HEK293 (cell line): ENCODE data around the gene TGFBI.

ENCODE experiments used
- CTCF ChIA-PET: fragments of 350-600 bp; formaldehyde crosslinking; extraction: SDS; loops from one replicate; lab custom pipeline; 2021; ENCODE audit warnings: antibody characterized with exemption; lab: Yijun Ruan, JAX
- POLR2A ChIA-PET: fragments of 300-600 bp; formaldehyde crosslinking; extraction: SDS; loops from one replicate; lab custom pipeline; 2020; ENCODE audit warnings: antibody characterized with exemption, inconsistent platforms; lab: Yijun Ruan, JAX
- H3K27ac ChIP-seq: fragments of 200-500 bp; sonication (Bioruptor generic); 2 replicates; pipeline ENCODE4 v1.5.1; 2014; ENCODE audit warnings: low read depth, low read length, control low read depth, inconsistent platforms; ENCODE audit errors: extremely low read depth
- H3K36me3 ChIP-seq, 2 experiments: fragments of 200-500 bp in 1 of 2; sonication (Bioruptor generic) in 1 of 2; 1 replicate in 1 of 2; 2 replicates in 1 of 2; pipeline ENCODE4 v1.5.1; 2014 to 2017; ENCODE audit warnings: inconsistent platforms in 2 of 2, low read length in 2 of 2; ENCODE audit not compliant: control insufficient read depth in 2 of 2, insufficient read depth in 1 of 2
- H3K4me1 ChIP-seq: fragments of 200-500 bp; sonication (Bioruptor generic); 2 replicates; pipeline ENCODE4 v1.5.1; 2014; ENCODE audit warnings: mild to moderate bottlenecking, low read length, inconsistent platforms; ENCODE audit not compliant: control insufficient read depth, insufficient read depth
- H3K4me3 ChIP-seq: 2 replicates; pipeline ENCODE4 v1.5.1; 2011; ENCODE audit warnings: low read depth, mild to moderate bottlenecking, control low read depth, low read length, moderate library complexity
- H3K9me3 ChIP-seq: fragments of 200-500 bp; sonication (Bioruptor generic); 2 replicates; pipeline ENCODE4 v1.5.1; 2014; ENCODE audit warnings: low read depth, low read length, inconsistent platforms; ENCODE audit not compliant: control insufficient read depth, insufficient read depth
- GLI2 ChIP-seq: fragments of 450-650 bp; formaldehyde crosslinking; IDR thresholded peaks from 2 replicates; pipeline ENCODE4; 2017; ENCODE audit warnings: missing biosample characterization, missing genetic modification characterization, low read depth, borderline replicate concordance
- KLF7 ChIP-seq: fragments of 450-650 bp; formaldehyde crosslinking; IDR thresholded peaks from 2 replicates; pipeline ENCODE4 v1.5.1; 2016; ENCODE audit warnings: missing biosample characterization, missing genetic modification characterization, borderline replicate concordance
- PRDM1 ChIP-seq: fragments of 450-650 bp; formaldehyde crosslinking; IDR thresholded peaks from 2 replicates; pipeline ENCODE4; 2016; ENCODE audit warnings: missing biosample characterization, missing genetic modification characterization
- RBAK ChIP-seq: fragments of 450-650 bp; formaldehyde crosslinking; IDR thresholded peaks from 2 replicates; pipeline ENCODE4 v1.5.1; 2016; ENCODE audit warnings: missing biosample characterization, missing genetic modification characterization
- SETDB1 ChIP-seq: IDR thresholded peaks from one replicate; pipeline ENCODE4 v1.6.1; 2017; ENCODE audit warnings: mild to moderate bottlenecking, low read length, moderate library complexity, mixed read lengths; ENCODE audit not compliant: insufficient read length
- SP3 ChIP-seq: fragments of 450-650 bp; formaldehyde crosslinking; IDR thresholded peaks from 2 replicates; pipeline ENCODE4 v1.5.1; 2016; ENCODE audit warnings: missing biosample characterization, missing genetic modification characterization
- SP7 ChIP-seq: fragments of 450-650 bp; formaldehyde crosslinking; IDR thresholded peaks from 2 replicates; pipeline ENCODE4 v1.5.1; 2016; ENCODE audit warnings: missing biosample characterization, missing genetic modification characterization
- ZNF132 ChIP-seq: fragments of 450-650 bp; formaldehyde crosslinking; IDR thresholded peaks from 2 replicates; pipeline ENCODE4 v1.5.1; 2017; ENCODE audit warnings: missing biosample characterization, missing genetic modification characterization, borderline replicate concordance
- ZNF169 ChIP-seq: fragments of 450-650 bp; formaldehyde crosslinking; IDR thresholded peaks from 2 replicates; pipeline ENCODE4 v1.5.1; 2016; ENCODE audit warnings: missing biosample characterization, missing genetic modification characterization
- ZNF350 ChIP-seq: fragments of 450-650 bp; formaldehyde crosslinking; IDR thresholded peaks from 2 replicates; pipeline ENCODE4 v1.5.0; 2017; ENCODE audit warnings: missing biosample characterization, mild to moderate bottlenecking, missing genetic modification characterization
- ZNF354C ChIP-seq: fragments of 450-650 bp; formaldehyde crosslinking; IDR thresholded peaks from 2 replicates; pipeline ENCODE4 v1.5.1; 2016; ENCODE audit warnings: missing biosample characterization, missing genetic modification characterization, low read depth, borderline replicate concordance
- ZNF391 ChIP-seq: fragments of 450-650 bp; formaldehyde crosslinking; IDR thresholded peaks from 2 replicates; pipeline ENCODE4 v1.5.1; 2016; ENCODE audit warnings: low read depth, missing biosample characterization, missing genetic modification characterization, borderline replicate concordance
- ZNF48 ChIP-seq: fragments of 450-650 bp; formaldehyde crosslinking; IDR thresholded peaks from 2 replicates; pipeline ENCODE4 v1.5.1; 2016; ENCODE audit warnings: missing biosample characterization, missing genetic modification characterization
- ZNF548 ChIP-seq: fragments of 450-650 bp; formaldehyde crosslinking; IDR thresholded peaks from 2 replicates; pipeline ENCODE4 v1.5.1; 2016; ENCODE audit warnings: missing biosample characterization, missing genetic modification characterization
- ZNF623 ChIP-seq: fragments of 450-650 bp; formaldehyde crosslinking; IDR thresholded peaks from 2 replicates; pipeline ENCODE4 v1.5.1; 2016; ENCODE audit warnings: missing biosample characterization, missing genetic modification characterization
- ZNF654 ChIP-seq: fragments of 450-650 bp; formaldehyde crosslinking; IDR thresholded peaks from 2 replicates; pipeline ENCODE4 v1.5.1; 2016; ENCODE audit warnings: low read depth, missing biosample characterization, missing genetic modification characterization
- ZNF664 ChIP-seq: fragments of 450-650 bp; formaldehyde crosslinking; IDR thresholded peaks from 2 replicates; pipeline ENCODE4 v1.5.1; 2016; ENCODE audit warnings: missing biosample characterization, missing genetic modification characterization
- ZNF785 ChIP-seq: fragments of 450-650 bp; formaldehyde crosslinking; IDR thresholded peaks from 2 replicates; pipeline ENCODE4 v1.5.1; 2016; ENCODE audit warnings: missing biosample characterization, missing genetic modification characterization
- ZSCAN23 ChIP-seq: fragments of 450-650 bp; formaldehyde crosslinking; IDR thresholded peaks from 2 replicates; pipeline ENCODE4 v1.5.1; 2016; ENCODE audit warnings: missing biosample characterization, missing genetic modification characterization
- ZSCAN4 ChIP-seq: fragments of 450-650 bp; formaldehyde crosslinking; IDR thresholded peaks from 2 replicates; pipeline ENCODE4 v1.5.1; 2017; ENCODE audit warnings: missing biosample characterization, missing genetic modification characterization
- TF ChIP-seq, protein P1 (sequence below): fragments of 450-650 bp; formaldehyde crosslinking; IDR thresholded peaks from 2 replicates; pipeline ENCODE4 v1.5.1; 2016; ENCODE audit warnings: missing biosample characterization, missing genetic modification characterization, low read depth
- TF ChIP-seq, protein P2 (sequence below): fragments of 450-650 bp; formaldehyde crosslinking; IDR thresholded peaks from 2 replicates; pipeline ENCODE4 v1.5.1; 2016; ENCODE audit warnings: missing biosample characterization, missing genetic modification characterization, borderline replicate concordance

The TGFBI gene

GRCh38 chr5:135988546-135988945 is 40.2 kb upstream of the TGFBI start:
- H3K4me1 ChIP-seq, result no peaks in the 10 kb centered on the region; the same call in 1 of the 2 replicates
- TF ChIP-seq KLF7 (no peak), ZNF391 (tag by site-specific recombination) (no peak), ZNF785 (tag by site-specific recombination) (no peak), ZNF664 (no peak), SP7 (tag by site-specific recombination) (no peak), ZNF350 (tag by site-specific recombination) (no peak), ZNF169 (tag by site-specific recombination) (no peak), ZSCAN23 (no peak), ZNF48 (tag by site-specific recombination) (no peak)
- TF ChIP-seq, all 188 proteins: peak for 0
- CTCF ChIA-PET, result interaction anchor here (2.0 to 3.6 kb wide), 2 partner anchors 11 to 70 kb away, joined by 8 to 22 read pairs; no protein-coding TSS in a partner anchor
- Histone ChIP-seq H3K4me3 (no peak overlapping the region), H3K9me3 (no peaks in the 10 kb centered on the region), H3K27ac (no peak overlapping the region), H3K36me3 (no peaks in the 10 kb centered on the region)
- POLR2A ChIA-PET, result no interaction called here

DNA sequence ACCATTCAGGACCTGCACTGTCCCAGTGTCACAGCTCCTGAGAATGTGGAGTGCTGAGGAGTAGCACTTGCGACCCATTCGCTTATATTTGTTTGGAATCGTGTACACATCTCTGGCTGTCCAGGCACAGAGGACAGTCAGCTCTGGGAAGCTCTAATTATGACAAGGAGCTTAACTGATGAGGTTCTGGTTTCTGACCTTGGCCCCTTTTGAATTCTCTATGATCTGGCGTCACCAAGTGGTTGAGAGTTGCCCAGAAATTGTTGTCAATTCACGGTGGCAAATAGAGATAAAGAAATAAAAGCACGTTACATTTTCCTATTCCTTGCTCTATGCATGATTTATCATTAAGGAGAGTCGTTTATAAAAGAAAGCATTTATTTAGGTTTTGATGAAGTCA is 39.1 kb upstream of the TGFBI start:
- Histone ChIP-seq H3K36me3 (no peaks in the 10 kb centered on the region), H3K9me3 (no peaks in the 10 kb centered on the region), H3K4me1 (no peaks in the 10 kb centered on the region; the same call in 1 of the 2 replicates), H3K4me3 (no peak overlapping the region), H3K27ac (no peak overlapping the region)
- POLR2A ChIA-PET, result no interaction called here
- CTCF ChIA-PET, result interaction anchor here (0.5 to 3.6 kb wide), 3 partner anchors 12 to 115 kb away, joined by 3 to 22 read pairs (median 4); no protein-coding TSS in a partner anchor
- TF ChIP-seq ZNF654 (tag by site-specific recombination) (no peak), ZNF132 (no peak), RBAK (no peak), SETDB1 (no peak), SP7 (tag by site-specific recombination) (no peak), ZNF548 (tag by site-specific recombination) (no peak), ZNF623 (tag by site-specific recombination) (no peak), ZNF354C (no peak), ZSCAN4 (tag by site-specific recombination) (no peak), PRDM1 (no peak), SP3 (tag by site-specific recombination) (no peak), GLI2 (no peak)
- TF ChIP-seq, protein P1, sequence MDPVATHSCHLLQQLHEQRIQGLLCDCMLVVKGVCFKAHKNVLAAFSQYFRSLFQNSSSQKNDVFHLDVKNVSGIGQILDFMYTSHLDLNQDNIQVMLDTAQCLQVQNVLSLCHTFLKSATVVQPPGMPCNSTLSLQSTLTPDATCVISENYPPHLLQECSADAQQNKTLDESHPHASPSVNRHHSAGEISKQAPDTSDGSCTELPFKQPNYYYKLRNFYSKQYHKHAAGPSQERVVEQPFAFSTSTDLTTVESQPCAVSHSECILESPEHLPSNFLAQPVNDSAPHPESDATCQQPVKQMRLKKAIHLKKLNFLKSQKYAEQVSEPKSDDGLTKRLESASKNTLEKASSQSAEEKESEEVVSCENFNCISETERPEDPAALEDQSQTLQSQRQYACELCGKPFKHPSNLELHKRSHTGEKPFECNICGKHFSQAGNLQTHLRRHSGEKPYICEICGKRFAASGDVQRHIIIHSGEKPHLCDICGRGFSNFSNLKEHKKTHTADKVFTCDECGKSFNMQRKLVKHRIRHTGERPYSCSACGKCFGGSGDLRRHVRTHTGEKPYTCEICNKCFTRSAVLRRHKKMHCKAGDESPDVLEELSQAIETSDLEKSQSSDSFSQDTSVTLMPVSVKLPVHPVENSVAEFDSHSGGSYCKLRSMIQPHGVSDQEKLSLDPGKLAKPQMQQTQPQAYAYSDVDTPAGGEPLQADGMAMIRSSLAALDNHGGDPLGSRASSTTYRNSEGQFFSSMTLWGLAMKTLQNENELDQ (tag by site-specific recombination), result no peak
- TF ChIP-seq, protein P2, sequence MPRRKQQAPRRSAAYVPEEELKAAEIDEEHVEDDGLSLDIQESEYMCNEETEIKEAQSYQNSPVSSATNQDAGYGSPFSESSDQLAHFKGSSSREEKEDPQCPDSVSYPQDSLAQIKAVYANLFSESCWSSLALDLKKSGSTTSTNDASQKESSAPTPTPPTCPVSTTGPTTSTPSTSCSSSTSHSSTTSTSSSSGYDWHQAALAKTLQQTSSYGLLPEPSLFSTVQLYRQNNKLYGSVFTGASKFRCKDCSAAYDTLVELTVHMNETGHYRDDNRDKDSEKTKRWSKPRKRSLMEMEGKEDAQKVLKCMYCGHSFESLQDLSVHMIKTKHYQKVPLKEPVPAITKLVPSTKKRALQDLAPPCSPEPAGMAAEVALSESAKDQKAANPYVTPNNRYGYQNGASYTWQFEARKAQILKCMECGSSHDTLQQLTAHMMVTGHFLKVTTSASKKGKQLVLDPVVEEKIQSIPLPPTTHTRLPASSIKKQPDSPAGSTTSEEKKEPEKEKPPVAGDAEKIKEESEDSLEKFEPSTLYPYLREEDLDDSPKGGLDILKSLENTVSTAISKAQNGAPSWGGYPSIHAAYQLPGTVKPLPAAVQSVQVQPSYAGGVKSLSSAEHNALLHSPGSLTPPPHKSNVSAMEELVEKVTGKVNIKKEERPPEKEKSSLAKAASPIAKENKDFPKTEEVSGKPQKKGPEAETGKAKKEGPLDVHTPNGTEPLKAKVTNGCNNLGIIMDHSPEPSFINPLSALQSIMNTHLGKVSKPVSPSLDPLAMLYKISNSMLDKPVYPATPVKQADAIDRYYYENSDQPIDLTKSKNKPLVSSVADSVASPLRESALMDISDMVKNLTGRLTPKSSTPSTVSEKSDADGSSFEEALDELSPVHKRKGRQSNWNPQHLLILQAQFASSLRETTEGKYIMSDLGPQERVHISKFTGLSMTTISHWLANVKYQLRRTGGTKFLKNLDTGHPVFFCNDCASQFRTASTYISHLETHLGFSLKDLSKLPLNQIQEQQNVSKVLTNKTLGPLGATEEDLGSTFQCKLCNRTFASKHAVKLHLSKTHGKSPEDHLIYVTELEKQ (tag by site-specific recombination), result no peak
